ENCODE data around the gene DPYSL5. TPM values are rescaled to one million over a fixed set of nuclear protein-coding genes. Genes with fewer than 3 reads are reported as not detected.

The DPYSL5 gene
- total and polyA plus RNA-seq, 12 donors: 0.34 to 1.6 (median 0.82) TPM; not detected in 4

DNA sequence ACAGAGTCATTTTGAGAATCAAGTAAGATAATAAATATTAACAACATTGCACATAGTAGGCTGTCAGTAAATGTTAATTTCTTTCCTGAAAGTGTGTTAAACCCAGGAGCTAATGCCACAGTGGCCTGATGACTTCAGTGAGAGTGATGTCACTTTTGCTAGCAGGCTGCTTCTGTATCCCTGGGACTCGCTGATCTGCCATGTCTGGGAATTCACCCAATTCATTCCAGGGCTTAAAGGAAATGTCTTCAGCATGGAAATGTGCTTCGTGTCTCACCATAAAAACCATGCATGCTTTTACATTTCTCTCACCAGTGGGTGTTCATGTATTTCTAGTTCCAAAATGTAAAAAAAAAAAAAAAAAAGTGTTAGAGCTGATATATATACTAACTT is 65.7 kb downstream of the DPYSL5 start:
- TF ChIP-seq POLR2A (IDR thresholded peaks at IDR 0.05) (no peak), CTCF (IDR thresholded peaks at IDR 0.05) (no peak)
- Histone ChIP-seq H3K9me3 (replicated peaks in 1 of 3) (no peaks in the 10 kb centered on the region), H3K36me3 (replicated peaks in 1 of 2) (no peaks in the 10 kb centered on the region), H3K27me3 (peaks cover 4% of the 10 kb centered on the region), H3K27ac (no peak overlapping the region), H3K4me3 (no peak overlapping the region), H3K4me1 (replicated peaks in 1 of 2) (no peaks in the 10 kb centered on the region)
- WGBS, 4 donors: 42 to 72% (median 57%) methylated on average over 2 of the region's 2 CpGs
- DNase-seq: no peak
- intact Hi-C loops (cut with DNase I): no loop called here

GRCh38 chr2:26913999-26914658 is 66.2 kb downstream of the DPYSL5 start:
- no peak for DNase-seq
- intact Hi-C loops (cut with DNase I): no loop called here
- H3K9me3 ChIP-seq (replicated peaks in 1 of 3): no peaks in the 10 kb centered on the region
- H3K36me3 ChIP-seq (replicated peaks in 1 of 2): no peaks in the 10 kb centered on the region
- H3K4me1 ChIP-seq (replicated peaks in 1 of 2): no peaks in the 10 kb centered on the region
- WGBS, 4 donors: 68 to 83% (median 69%) methylated on average over 9 to 10 of the region's 10 CpGs
- H3K27ac ChIP-seq: no peak overlapping the region
- H3K4me3 ChIP-seq: no peak overlapping the region
- no peak for TF ChIP-seq CTCF (IDR thresholded peaks at IDR 0.05)
- TF ChIP-seq POLR2A (IDR thresholded peaks at IDR 0.05): no peak
- H3K27me3 ChIP-seq: peaks cover 4% of the 10 kb centered on the region

DNA sequence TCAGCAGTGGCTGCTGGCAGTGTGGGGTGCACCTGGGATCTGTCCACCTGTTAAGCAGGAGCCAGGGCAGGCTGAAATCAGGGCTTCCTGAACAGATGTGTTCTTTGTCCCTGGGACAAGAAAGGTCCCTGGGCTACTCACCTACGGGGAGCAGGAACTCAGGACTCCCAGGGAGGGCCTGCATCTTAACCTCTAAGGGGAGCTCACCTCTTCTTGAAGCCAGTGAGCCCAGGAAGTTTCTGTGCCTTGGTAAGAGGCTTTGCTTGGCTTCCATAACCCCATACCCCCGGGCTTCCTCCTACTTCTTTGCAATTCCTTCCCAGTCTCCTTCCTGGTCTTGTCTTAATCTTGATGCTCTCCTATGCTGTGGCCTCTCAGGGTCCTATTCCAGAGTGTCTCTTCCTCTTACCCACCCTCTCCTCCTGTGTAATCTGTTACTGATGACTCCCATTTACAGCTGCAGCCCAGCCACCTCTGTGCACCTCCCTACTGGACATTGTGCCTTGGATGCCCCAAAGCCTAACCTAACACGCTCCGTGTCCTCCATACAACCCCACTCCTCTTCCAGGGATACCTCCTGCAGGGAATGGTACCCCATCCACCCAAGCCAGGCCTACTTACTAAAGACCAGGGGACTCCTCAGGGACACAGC is 66.9 kb downstream of the DPYSL5 start:
- Histone ChIP-seq H3K9me3 (replicated peaks in 1 of 3) (no peaks in the 10 kb centered on the region), H3K27me3 (peaks cover 4% of the 10 kb centered on the region), H3K36me3 (replicated peaks in 1 of 2) (no peaks in the 10 kb centered on the region), H3K27ac (no peak overlapping the region), H3K4me3 (no peak overlapping the region), H3K4me1 (replicated peaks in 1 of 2) (no peaks in the 10 kb centered on the region)
- DNase-seq: no peak
- intact Hi-C loops (cut with DNase I): no loop called here
- no peak for TF ChIP-seq CTCF (IDR thresholded peaks at IDR 0.05)
- no peak for TF ChIP-seq POLR2A (IDR thresholded peaks at IDR 0.05)
- 71 to 92% (median 81%) methylated on average over 3 to 4 of the region's 4 CpGs for WGBS, 4 donors

DNA sequence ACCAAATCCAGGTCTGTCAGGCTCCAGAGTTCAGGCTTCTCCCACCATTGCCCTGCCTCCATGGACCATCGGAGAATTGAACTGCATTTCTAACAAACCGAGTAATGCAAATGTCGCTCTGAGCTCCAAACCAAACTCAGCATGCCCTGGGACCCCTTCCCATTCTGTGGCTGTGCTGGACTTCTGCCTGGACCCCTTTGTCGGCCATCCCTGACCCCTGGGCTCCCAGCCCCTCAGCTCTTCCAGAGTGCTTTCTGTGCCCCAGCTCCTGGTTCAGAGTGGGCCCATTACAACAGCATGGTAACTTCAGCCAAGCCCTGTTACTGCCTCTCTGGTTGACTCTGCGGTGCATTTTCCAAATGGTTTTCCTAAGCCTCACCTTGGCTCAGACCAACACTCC is 67.4 kb downstream of the DPYSL5 start:
- no peak for DNase-seq
- 90 to 97% (median 93%) methylated on average over 3 to 5 of the region's 5 CpGs for WGBS, 4 donors
- TF ChIP-seq CTCF (IDR thresholded peaks at IDR 0.05) (no peak), POLR2A (IDR thresholded peaks at IDR 0.05) (no peak)
- H3K27ac ChIP-seq: no peak overlapping the region
- no peaks in the 10 kb centered on the region for H3K36me3 ChIP-seq (replicated peaks in 1 of 2)
- H3K4me1 ChIP-seq (replicated peaks in 1 of 2): no peaks in the 10 kb centered on the region
- no peaks in the 10 kb centered on the region for H3K9me3 ChIP-seq (replicated peaks in 1 of 3)
- intact Hi-C loops (cut with DNase I): no loop called here
- H3K27me3 ChIP-seq: peaks cover 4% of the 10 kb centered on the region
- H3K4me3 ChIP-seq: no peak overlapping the region

Data from adrenal gland (tissue), 12 donors.